Mesothelial cell of epicardium (in vitro differentiated cells): ENCODE results near the gene RDX. TPM values are rescaled to one million over a fixed set of nuclear protein-coding genes. Genes with fewer than 3 reads are reported as not detected.

Source experiments
- DNase-seq, 2 experiments: peaks; one replicate each; pipeline ENCODE4 v3.0.0; 2021; ENCODE audit warnings: low spot score in 2 of 2; ENCODE audit not compliant: unreplicated experiment in 2 of 2
- H3K27ac Mint-ChIP-seq: 2 replicates; pipeline ENCODE4 v1.8.0; 2021; ENCODE audit warnings: mixed read lengths
- H3K27me3 Mint-ChIP-seq: 2 replicates; pipeline ENCODE4 v1.8.0; 2021; ENCODE audit warnings: low read depth, mixed read lengths
- H3K36me3 Mint-ChIP-seq: 2 replicates; pipeline ENCODE4 v1.8.0; 2021; ENCODE audit warnings: mixed read lengths
- H3K4me1 Mint-ChIP-seq: 2 replicates; pipeline ENCODE4 v1.8.0; 2021; ENCODE audit warnings: mixed read lengths
- H3K4me3 Mint-ChIP-seq: 2 replicates; pipeline ENCODE4 v1.8.0; 2021; ENCODE audit warnings: mild to moderate bottlenecking, moderate library complexity, mixed read lengths
- H3K9me3 Mint-ChIP-seq: 2 replicates; pipeline ENCODE4 v1.8.0; 2021; ENCODE audit warnings: mixed read lengths
- total RNA-seq: library from RNA; stranded (reverse); gene quantifications from 3 replicates; pipeline ENCODE4 v1.2.1, GENCODE V29; 2021
- TF ChIP-seq, protein P1 (sequence below): fragments of 200-600 bp; sonication (generic); IDR thresholded peaks from one replicate; pipeline ENCODE4 v1.5.0; 2021; ENCODE audit warnings: antibody characterized with exemption; ENCODE audit not compliant: unreplicated experiment

The RDX gene
- total RNA-seq, 1 donor from 2014 or later = 117 TPM

DNA sequence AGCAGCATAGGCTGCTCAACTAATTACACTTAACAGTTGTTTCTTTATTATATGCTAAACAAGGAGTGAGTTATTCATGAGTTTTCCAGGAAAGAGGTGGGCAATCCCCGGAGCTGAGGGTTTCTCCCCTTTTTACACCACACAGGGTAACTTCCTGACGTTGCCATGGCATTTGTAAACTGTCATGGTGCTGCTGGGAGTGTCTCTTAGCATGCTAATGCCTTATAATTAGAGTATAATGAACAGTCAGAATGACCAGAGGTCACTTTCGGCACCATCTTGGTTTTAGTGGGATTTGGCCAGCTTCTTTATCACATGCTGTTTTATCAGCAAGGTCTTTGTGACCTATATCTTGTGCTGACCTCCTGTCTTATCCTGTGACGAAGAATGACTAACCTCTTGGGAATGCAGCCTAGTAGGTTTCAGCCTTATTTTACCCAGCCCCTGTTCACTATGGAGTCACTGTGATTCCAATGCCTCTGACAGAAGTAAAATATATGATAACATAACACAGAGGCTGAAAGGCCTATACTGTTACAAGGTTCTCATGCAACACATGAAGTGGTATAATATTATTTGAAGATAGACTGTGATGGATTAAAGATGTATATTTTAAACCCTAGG is 41.3 kb upstream of the RDX start:
- TF ChIP-seq, protein P1, sequence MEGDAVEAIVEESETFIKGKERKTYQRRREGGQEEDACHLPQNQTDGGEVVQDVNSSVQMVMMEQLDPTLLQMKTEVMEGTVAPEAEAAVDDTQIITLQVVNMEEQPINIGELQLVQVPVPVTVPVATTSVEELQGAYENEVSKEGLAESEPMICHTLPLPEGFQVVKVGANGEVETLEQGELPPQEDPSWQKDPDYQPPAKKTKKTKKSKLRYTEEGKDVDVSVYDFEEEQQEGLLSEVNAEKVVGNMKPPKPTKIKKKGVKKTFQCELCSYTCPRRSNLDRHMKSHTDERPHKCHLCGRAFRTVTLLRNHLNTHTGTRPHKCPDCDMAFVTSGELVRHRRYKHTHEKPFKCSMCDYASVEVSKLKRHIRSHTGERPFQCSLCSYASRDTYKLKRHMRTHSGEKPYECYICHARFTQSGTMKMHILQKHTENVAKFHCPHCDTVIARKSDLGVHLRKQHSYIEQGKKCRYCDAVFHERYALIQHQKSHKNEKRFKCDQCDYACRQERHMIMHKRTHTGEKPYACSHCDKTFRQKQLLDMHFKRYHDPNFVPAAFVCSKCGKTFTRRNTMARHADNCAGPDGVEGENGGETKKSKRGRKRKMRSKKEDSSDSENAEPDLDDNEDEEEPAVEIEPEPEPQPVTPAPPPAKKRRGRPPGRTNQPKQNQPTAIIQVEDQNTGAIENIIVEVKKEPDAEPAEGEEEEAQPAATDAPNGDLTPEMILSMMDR = no peak
- no peak for DNase-seq
- Mint-ChIP-seq H3K27me3 (no peaks in the 10 kb centered on the region), H3K4me3 (no peak overlapping the region), H3K36me3 (no peaks in the 10 kb centered on the region), H3K4me1 (peaks cover 15% of the 10 kb centered on the region), H3K9me3 (no peaks in the 10 kb centered on the region), H3K27ac (peak overlapping the region; percentile 81)

DNA sequence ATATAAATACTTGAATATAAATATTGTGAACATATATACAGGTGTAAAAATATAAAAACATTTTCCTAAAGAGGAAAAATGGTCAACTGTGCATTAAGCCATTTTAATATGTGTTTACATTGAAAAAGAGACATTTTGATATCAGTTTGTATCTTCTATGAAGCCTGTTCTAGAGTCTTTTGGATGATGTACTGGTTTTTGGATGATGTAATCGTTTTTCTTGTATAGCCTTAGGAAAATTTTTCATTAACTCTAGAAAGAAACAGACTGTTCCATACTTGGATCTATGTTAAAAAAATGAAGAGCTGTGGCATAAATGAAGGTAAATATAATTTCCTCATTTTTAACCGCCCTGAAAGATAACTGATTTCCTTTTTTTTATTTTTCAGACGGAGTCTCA is 39.6 kb upstream of the RDX start:
- no peak for DNase-seq
- peaks cover 15% of the 10 kb centered on the region for H3K4me1 Mint-ChIP-seq
- H3K4me3 Mint-ChIP-seq = no peak overlapping the region
- TF ChIP-seq, protein P1 = no peak
- H3K27me3 Mint-ChIP-seq = no peaks in the 10 kb centered on the region
- H3K9me3 Mint-ChIP-seq = peaks cover 14% of the 10 kb centered on the region
- H3K36me3 Mint-ChIP-seq = no peaks in the 10 kb centered on the region
- no peak overlapping the region for H3K27ac Mint-ChIP-seq

DNA sequence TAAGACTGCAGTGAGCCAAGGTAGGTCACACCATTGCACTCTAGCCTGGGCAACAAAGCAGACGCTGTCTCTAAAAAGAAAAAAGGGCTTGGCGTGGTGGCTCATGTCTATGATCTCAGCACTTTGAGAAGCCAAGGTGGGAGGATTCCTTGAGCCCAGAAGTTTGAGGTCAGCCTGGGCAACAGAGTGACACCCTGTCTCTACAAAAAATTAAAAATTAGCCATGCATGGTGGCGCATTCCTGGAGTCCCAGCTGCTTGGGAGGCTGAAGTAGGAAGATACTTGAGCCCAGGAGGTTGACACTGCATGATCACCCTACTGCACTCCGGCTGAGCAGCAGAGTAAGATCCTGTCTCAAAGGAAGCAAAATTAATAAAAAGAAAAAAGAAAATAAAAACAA is 38.9 kb upstream of the RDX start:
- Mint-ChIP-seq H3K27ac (no peak overlapping the region), H3K36me3 (no peaks in the 10 kb centered on the region)
- TF ChIP-seq, protein P1 = no peak

DNA sequence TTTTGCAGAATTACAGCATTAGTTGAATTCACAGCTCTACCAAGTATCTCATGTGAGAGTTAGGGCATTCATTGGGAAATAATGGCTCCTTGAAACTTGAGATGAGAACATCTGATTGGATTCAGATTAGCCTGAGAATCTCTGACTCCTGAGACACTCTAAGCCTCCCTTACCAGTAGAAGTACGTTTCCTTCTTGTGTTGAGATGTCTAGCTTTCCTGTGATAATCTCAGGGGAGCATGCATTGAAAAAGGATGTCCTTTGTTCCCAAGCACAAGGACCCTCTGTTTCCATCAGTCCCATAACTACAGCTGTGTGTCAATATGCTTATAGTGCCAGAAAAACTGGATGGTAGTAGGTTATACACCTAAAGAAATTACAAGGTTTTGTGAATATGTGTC is 35.2 kb upstream of the RDX start:
- DNase-seq = no peak
- Mint-ChIP-seq H3K36me3 (no peaks in the 10 kb centered on the region), H3K4me3 (no peak overlapping the region), H3K27ac (no peak overlapping the region), H3K9me3 (peaks cover 27% of the 10 kb centered on the region), H3K4me1 (no peaks in the 10 kb centered on the region), H3K27me3 (no peaks in the 10 kb centered on the region)
- TF ChIP-seq, protein P1 = no peak

More for the DNA sequence above, 38.9 kb upstream of the RDX start:
- H3K4me3 Mint-ChIP-seq = no peak overlapping the region
- peaks cover 21% of the 10 kb centered on the region for H3K9me3 Mint-ChIP-seq
- no peaks in the 10 kb centered on the region for H3K27me3 Mint-ChIP-seq
- H3K4me1 Mint-ChIP-seq = peaks cover 15% of the 10 kb centered on the region
- no peak for DNase-seq

DNA sequence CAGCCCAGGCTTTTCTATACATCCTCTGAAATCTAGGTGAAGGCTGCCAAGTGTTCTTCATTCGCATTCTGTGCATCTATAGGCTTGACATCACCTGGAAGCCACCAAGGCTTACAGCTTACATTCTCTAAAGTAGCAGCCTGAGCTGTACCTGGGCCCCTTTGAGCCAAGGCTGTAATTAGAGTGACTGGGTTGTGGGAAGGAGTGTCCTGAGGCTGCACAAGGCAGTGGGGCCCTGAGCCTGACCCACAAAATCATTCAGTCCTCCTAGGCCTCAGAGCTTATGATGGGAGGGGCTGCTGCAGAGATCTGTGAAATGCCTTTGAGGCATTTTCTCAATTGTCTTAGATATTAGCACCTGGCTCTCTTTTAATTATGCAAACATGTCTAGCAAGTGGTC is 33.0 kb upstream of the RDX start:
- TF ChIP-seq, protein P1 = no peak
- no peaks in the 10 kb centered on the region for H3K36me3 Mint-ChIP-seq
- DNase-seq = no peak
- no peak overlapping the region for H3K4me3 Mint-ChIP-seq
- no peaks in the 10 kb centered on the region for H3K27me3 Mint-ChIP-seq
- H3K27ac Mint-ChIP-seq = no peak overlapping the region
- H3K9me3 Mint-ChIP-seq = peaks cover 32% of the 10 kb centered on the region
- no peaks in the 10 kb centered on the region for H3K4me1 Mint-ChIP-seq

DNA sequence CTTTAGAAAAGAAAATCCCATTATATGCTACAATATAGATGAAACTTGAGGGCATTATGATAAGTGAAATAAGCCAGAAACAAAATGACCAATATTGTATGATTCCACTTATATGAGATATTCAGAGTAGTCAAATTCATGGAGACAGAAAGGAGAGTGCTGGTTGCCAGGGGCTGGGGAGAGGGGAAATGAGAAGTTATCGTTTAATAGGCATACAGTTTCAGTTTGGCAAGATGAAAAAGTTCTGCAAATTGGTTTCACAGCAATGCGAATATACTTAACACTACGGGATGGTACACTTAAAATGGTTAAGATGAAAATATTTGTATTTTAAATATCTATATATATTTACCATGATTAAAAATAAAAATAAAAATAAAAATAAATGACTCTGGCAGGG is 31.1 kb upstream of the RDX start:
- no peaks in the 10 kb centered on the region for H3K27me3 Mint-ChIP-seq
- no peak overlapping the region for H3K27ac Mint-ChIP-seq
- H3K36me3 Mint-ChIP-seq = no peaks in the 10 kb centered on the region
- peaks cover 34% of the 10 kb centered on the region for H3K9me3 Mint-ChIP-seq
- no peak for DNase-seq
- H3K4me1 Mint-ChIP-seq = no peaks in the 10 kb centered on the region
- TF ChIP-seq, protein P1 = no peak
- H3K4me3 Mint-ChIP-seq = no peak overlapping the region
